IMR-90 (cell line): Measurements from ENCODE around the gene CYP26B1. TPM values are rescaled to one million over a fixed set of nuclear protein-coding genes. Genes with fewer than 3 reads are reported as not detected.

Experiments
- ATAC-seq: fragments of 200-7000 bp; cut with Tn5 transposase; 2 replicates; pipeline ENCODE4 v1.9.1; 2020; ENCODE audit warnings: low read depth, mild to moderate bottlenecking, moderate library complexity
- BruUV-seq: library from RNA; stranded (reverse); fragments of 400-500 nt; replicated peaks from 2 replicates; lab custom pipeline; 2021; lab: Mats Ljungman, UMichigan
- CTCF ChIA-PET: fragments of 300-600 bp; formaldehyde crosslinking; extraction: SDS; loops from one replicate; lab custom pipeline; 2021; ENCODE audit warnings: antibody characterized with exemption; lab: Yijun Ruan, JAX
- POLR2A ChIA-PET: fragments of 300-600 bp; sonication (Branson Sonifier 250); formaldehyde crosslinking; loops from one replicate; lab custom pipeline; 2022; ENCODE audit warnings: antibody characterized with exemption; ENCODE audit not compliant: unreplicated experiment; lab: Charles Lee
- DNase-seq: peaks from one replicate; pipeline ENCODE4 v3.0.0; 2013
- H2AFZ ChIP-seq: replicated peaks from 2 replicates; pipeline ENCODE3; 2013; ENCODE audit warnings: low read length, mild to moderate bottlenecking; ENCODE audit not compliant: poor library complexity
- H2AK5ac ChIP-seq: 2 replicates; pipeline ENCODE4 v1.6.1; 2013; ENCODE audit warnings: low read depth, low read length, inconsistent platforms
- H2AK9ac ChIP-seq: replicated peaks from 2 replicates; pipeline ENCODE3; 2013; ENCODE audit warnings: mild to moderate bottlenecking, low read depth, low read length, moderate library complexity; ENCODE audit not compliant: poor library complexity
- H2BK120ac ChIP-seq: 2 replicates; pipeline ENCODE4 v1.6.1; 2013; ENCODE audit warnings: low read depth, low read length, inconsistent platforms
- H2BK15ac ChIP-seq: 3 replicates; pipeline ENCODE4 v1.6.1; 2013; ENCODE audit warnings: low read depth, low read length, inconsistent platforms
- H2BK20ac ChIP-seq: 2 replicates; pipeline ENCODE4 v1.6.1; 2013; ENCODE audit warnings: low read depth, mild to moderate bottlenecking, inconsistent platforms, low read length, moderate library complexity
- H2BK5ac ChIP-seq: 2 replicates; pipeline ENCODE4 v1.6.1; 2013; ENCODE audit warnings: mild to moderate bottlenecking, low read depth, low read length, inconsistent platforms; ENCODE audit not compliant: poor library complexity, severe bottlenecking
- H3K14ac ChIP-seq: replicated peaks from 2 replicates; pipeline ENCODE4 v1.6.1; 2013; ENCODE audit warnings: low read depth, low read length, inconsistent platforms
- H3K18ac ChIP-seq: 2 replicates; pipeline ENCODE4 v1.6.1; 2013; ENCODE audit warnings: low read depth, low read length, control low read depth
- H3K23ac ChIP-seq: 2 replicates; pipeline ENCODE4 v1.6.1; 2013; ENCODE audit warnings: low read depth, low read length, inconsistent platforms
- H3K27ac ChIP-seq: 2 replicates; pipeline ENCODE4 v1.5.1; 2013; ENCODE audit warnings: mild to moderate bottlenecking, control low read depth, low read length; ENCODE audit not compliant: insufficient read depth
- H3K27me3 ChIP-seq: 2 replicates; pipeline ENCODE4 v1.6.1; 2013; ENCODE audit warnings: low read length; ENCODE audit not compliant: control insufficient read depth, insufficient read depth
- H3K36me3 ChIP-seq: 2 replicates; pipeline ENCODE4 v1.6.1; 2013; ENCODE audit warnings: low read length, mixed read lengths; ENCODE audit not compliant: control insufficient read depth, insufficient read depth
- H3K4ac ChIP-seq: 2 replicates; pipeline ENCODE4 v1.6.1; 2013; ENCODE audit warnings: low read depth, low read length, inconsistent platforms
- H3K4me1 ChIP-seq: 2 replicates; pipeline ENCODE4 v1.6.1; 2013; ENCODE audit warnings: low read length, mixed read lengths; ENCODE audit not compliant: control insufficient read depth, insufficient read depth
- H3K4me2 ChIP-seq: 2 replicates; pipeline ENCODE4 v1.6.1; 2013; ENCODE audit warnings: low read depth, mild to moderate bottlenecking, control low read depth, low read length, moderate library complexity
- H3K4me3 ChIP-seq: 2 replicates; pipeline ENCODE4 v1.5.1; 2013; ENCODE audit warnings: low read depth, mild to moderate bottlenecking, control low read depth, low read length, moderate library complexity; ENCODE audit not compliant: insufficient read depth
- H3K56ac ChIP-seq: 2 replicates; pipeline ENCODE4 v1.6.1; 2013; ENCODE audit warnings: low read length, inconsistent platforms; ENCODE audit not compliant: insufficient read depth; ENCODE audit errors: extremely low read depth
- H3K79me1 ChIP-seq, 2 experiments: 2 replicates each; pipeline ENCODE4 v1.6.1; 2013; ENCODE audit warnings: low read length in 2 of 2, inconsistent platforms in 1 of 2, low read depth in 1 of 2
- H3K9ac ChIP-seq: 2 replicates; pipeline ENCODE4 v1.6.1; 2013; ENCODE audit warnings: low read depth, low read length, control low read depth
- H3K9me1 ChIP-seq: 2 replicates; pipeline ENCODE4 v1.6.1; 2013; ENCODE audit warnings: low read length, inconsistent platforms; ENCODE audit not compliant: insufficient read depth
- H3K9me3 ChIP-seq: 2 replicates; pipeline ENCODE4 v1.6.1; 2013; ENCODE audit warnings: low read length; ENCODE audit not compliant: control insufficient read depth, insufficient read depth
- H4K20me1 ChIP-seq: 2 replicates; pipeline ENCODE4 v1.6.1; 2013; ENCODE audit warnings: low read length, inconsistent platforms; ENCODE audit not compliant: insufficient read depth
- H4K5ac ChIP-seq: 2 replicates; pipeline ENCODE4 v1.6.1; 2013; ENCODE audit warnings: mild to moderate bottlenecking, low read depth, low read length, control low read depth
- H4K8ac ChIP-seq, 2 experiments: 2 replicates each; pipeline ENCODE4 v1.6.1; 2013; ENCODE audit warnings: low read depth in 2 of 2, low read length in 2 of 2, control low read depth in 1 of 2, inconsistent platforms in 1 of 2
- H4K91ac ChIP-seq: 2 replicates; pipeline ENCODE4 v1.6.1; 2013; ENCODE audit warnings: low read depth, low read length, inconsistent platforms; ENCODE audit not compliant: insufficient read depth
- MAFK ChIP-seq: IDR thresholded peaks from 2 replicates; pipeline ENCODE4 v1.6.1; 2012; ENCODE audit warnings: low read depth, low read length, improper control_type of control experiment
- WGBS, 2 experiments: methylation state at CpG; one replicate each; pipeline versions ENCODE4 v1.1.5 to v1.1.7; 2013; ENCODE audit warnings: missing lambda C conversion rate in 2 of 2; ENCODE audit not compliant: insufficient read length in 1 of 2; ENCODE audit errors: extremely low coverage in 2 of 2; 5-methylcytosine and 5-hydroxymethylcytosine counted together
- dilution Hi-C: fragments of 300-500 bp; cut with HindIII; formaldehyde crosslinking; loops from one replicate; pipeline ENCODE4 v1.14.3; 2018; ENCODE audit warnings: low sequenced_read_pairs; ENCODE audit not compliant: unreplicated experiment
- in situ Hi-C: fragments of 300-500 bp; cut with MboI; formaldehyde crosslinking; loops from 3 replicates; pipeline ENCODE4 v1.14.3; 2019; ENCODE audit warnings: low sequenced_read_pairs, inconsistent platforms, mixed read lengths
- intact Hi-C: fragments of 100-400 bp; cut with micrococcal nuclease; formaldehyde crosslinking; loops from 2 replicates; pipeline ENCODE4 v1.10.0; 2022
- polyA plus RNA-seq, 3 experiments: library from polyadenylated mRNA; depleted of rRNA; stranded (reverse); fragments of >200 nt; gene quantifications; 2 replicates each; pipeline ENCODE4 v1.2.3, GENCODE V29; 2012; ENCODE audit warnings: low replicate concordance in 1 of 3
- total RNA-seq: library from RNA; depleted of rRNA; stranded (reverse); fragments of >200 nt; gene quantifications from 2 replicates; pipeline ENCODE4 v1.2.3, GENCODE V29; 2012

Gene CYP26B1
- total and polyA plus RNA-seq, 2 of the 4 experiments (the other 2 are of a cell fraction) = 0.02 TPM; not detected in 1

DNA sequence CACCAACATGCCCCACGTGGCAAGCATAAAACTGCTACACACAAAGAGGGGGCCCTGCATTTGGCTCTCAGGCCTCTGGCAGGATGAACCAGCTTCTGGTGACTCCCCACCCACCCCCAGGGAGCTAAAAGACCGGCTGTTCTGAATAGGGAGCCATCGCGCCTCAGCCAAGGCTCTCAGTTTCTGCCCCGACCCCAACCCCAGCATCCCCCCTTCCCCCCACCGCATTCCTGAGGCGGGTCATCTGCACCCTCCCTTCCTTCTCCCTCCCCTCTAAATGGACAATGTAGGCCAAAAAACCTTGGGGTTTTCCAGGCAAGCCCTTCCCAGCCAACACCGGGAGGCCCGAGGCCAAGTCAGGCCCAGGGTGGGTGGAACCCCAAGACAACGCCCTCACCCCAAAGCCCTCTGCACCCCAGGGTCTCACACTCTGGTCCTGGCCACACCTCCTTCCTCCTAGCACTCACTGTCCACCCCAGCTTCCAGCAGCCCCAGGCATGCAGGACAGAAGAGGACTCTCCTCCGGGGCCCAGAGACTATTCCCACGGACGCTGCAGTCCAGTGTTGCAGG is 5.7 kb downstream of the CYP26B1 start:
- ATAC-seq (no peak), DNase-seq (no peak)
- no peak overlapping the region for H3K56ac ChIP-seq
- no peaks in the 10 kb centered on the region for H3K9me1 ChIP-seq
- H3K4ac ChIP-seq = no peak overlapping the region
- in situ Hi-C loops (no loop called here), dilution Hi-C loops (no loop called here), intact Hi-C loops (no loop called here)
- no peaks in the 10 kb centered on the region for H3K36me3 ChIP-seq
- no peak overlapping the region for H2BK20ac ChIP-seq
- no peak overlapping the region for H3K14ac ChIP-seq
- no peak overlapping the region for H2AK5ac ChIP-seq
- no peak overlapping the region for H3K27ac ChIP-seq
- H3K9ac ChIP-seq = no peak overlapping the region
- no peak overlapping the region for H2BK5ac ChIP-seq
- H2BK15ac ChIP-seq = no peak overlapping the region
- no peak overlapping the region for H4K5ac ChIP-seq
- H4K91ac ChIP-seq = no peak overlapping the region
- no peak overlapping the region for H3K23ac ChIP-seq
- H2AK9ac ChIP-seq = no peak overlapping the region
- H3K27me3 ChIP-seq = peaks cover 61% of the 10 kb centered on the region
- POLR2A ChIA-PET = no interaction called here
- H3K4me3 ChIP-seq = no peak overlapping the region
- WGBS, 2 experiments = 95% methylated on average over 4 of the region's 13 CpGs; no CpG with 5 or more reads in 1 of the 2 experiments
- H2AFZ ChIP-seq = no peak overlapping the region
- H3K18ac ChIP-seq = no peak overlapping the region
- CTCF ChIA-PET = interaction anchor here (1.5 kb wide), 1 partner anchor 18 kb away, joined by 4 read pairs; no protein-coding TSS in a partner anchor
- no peak for TF ChIP-seq MAFK
- no peaks in the 10 kb centered on the region; the same call in 1 of the 2 replicates for H4K20me1 ChIP-seq
- BruUV-seq = no TSS peak
- no peak overlapping the region for H4K8ac ChIP-seq
- peaks cover 3% of the 10 kb centered on the region; the same call in 1 of the 2 replicates for H3K4me1 ChIP-seq
- H3K4me2 ChIP-seq = no peak overlapping the region
- no peaks in the 10 kb centered on the region for H3K79me1 ChIP-seq
- H3K9me3 ChIP-seq = peaks cover 8% of the 10 kb centered on the region
- no peak overlapping the region for H2BK120ac ChIP-seq
